Osteoblast (primary cell): Measurements from ENCODE around the gene TTC27. TPM values are rescaled to one million over a fixed set of nuclear protein-coding genes. Genes with fewer than 3 reads are reported as not detected.

ENCODE experiments used
- DNase-seq: peaks from one replicate; pipeline ENCODE4 v3.0.0; 2011; ENCODE audit warnings: low spot score, mixed read lengths; ENCODE audit not compliant: insufficient read length; ENCODE audit errors: missing footprints
- H2AFZ ChIP-seq: 2 replicates; pipeline ENCODE4 v1.6.0; 2011; ENCODE audit warnings: mild to moderate bottlenecking, low read length
- H3K27ac ChIP-seq: 2 replicates; pipeline ENCODE4 v1.5.1; 2011; ENCODE audit warnings: mild to moderate bottlenecking, low read depth, low read length, moderate library complexity
- H3K27me3 ChIP-seq: 2 replicates; pipeline ENCODE4 v1.6.0; 2012; ENCODE audit warnings: mild to moderate bottlenecking, control low read depth, inconsistent platforms, low read length, moderate library complexity; ENCODE audit not compliant: insufficient read depth
- H3K36me3 ChIP-seq: 2 replicates; pipeline ENCODE4 v1.5.1; 2011; ENCODE audit warnings: mild to moderate bottlenecking, low read length, control low read depth, moderate library complexity; ENCODE audit not compliant: insufficient read depth
- H3K4me1 ChIP-seq: 2 replicates; pipeline ENCODE4 v1.5.1; 2011; ENCODE audit warnings: mild to moderate bottlenecking, low read length, control low read depth, moderate library complexity; ENCODE audit not compliant: insufficient read depth
- H3K4me2 ChIP-seq: 2 replicates; pipeline ENCODE4 v1.6.0; 2011; ENCODE audit warnings: mild to moderate bottlenecking, low read length; ENCODE audit not compliant: insufficient read depth
- H3K4me3 ChIP-seq: fragments of 200-600 bp; sonication (generic); 3 replicates; pipeline ENCODE4 v1.5.1; 2012; ENCODE audit warnings: mild to moderate bottlenecking, low read length, inconsistent platforms; ENCODE audit not compliant: insufficient read depth
- H3K79me2 ChIP-seq: 2 replicates; pipeline ENCODE4 v1.6.0; 2012; ENCODE audit warnings: mild to moderate bottlenecking, low read length, control low read depth, inconsistent platforms; ENCODE audit not compliant: insufficient read depth
- H3K9me3 ChIP-seq: 2 replicates; pipeline ENCODE4 v1.5.1; 2011; ENCODE audit warnings: low read depth, low read length, control low read depth
- H4K20me1 ChIP-seq: 2 replicates; pipeline ENCODE4 v1.6.0; 2012; ENCODE audit warnings: mild to moderate bottlenecking, low read length, control low read depth; ENCODE audit not compliant: insufficient read depth
- CTCF ChIP-seq: IDR thresholded peaks from 2 replicates; pipeline ENCODE4 v1.5.1; 2011; ENCODE audit warnings: mild to moderate bottlenecking, low read depth, low read length, moderate library complexity; ENCODE audit errors: extremely low read depth
- total RNA-seq: library from RNA; depleted of rRNA; stranded (reverse); fragments of >200 nt; gene quantifications from 2 replicates; pipeline ENCODE4 v1.2.3, GENCODE V29; 2012

The TTC27 gene
- total RNA-seq, 1 donor, result 25.3 TPM

- no peaks in the 10 kb centered on the region for H3K79me2 ChIP-seq
- no peak overlapping the region for H3K4me3 ChIP-seq
- no peak overlapping the region for H3K27ac ChIP-seq
- peaks cover 26% of the 10 kb centered on the region for H3K4me1 ChIP-seq
- H4K20me1 ChIP-seq, result no peaks in the 10 kb centered on the region
- H3K4me2 ChIP-seq, result no peak overlapping the region
- TF ChIP-seq CTCF, result no peak
- no peaks in the 10 kb centered on the region for H3K9me3 ChIP-seq
- no peak for DNase-seq
- H3K27me3 ChIP-seq, result no peaks in the 10 kb centered on the region
- no peaks in the 10 kb centered on the region for H3K36me3 ChIP-seq
- H2AFZ ChIP-seq, result no peak overlapping the region
These were observed 88.7 kb downstream of the TTC27 start for GRCh38 chr2:32716598-32716997.

- H3K4me2 ChIP-seq, result no peak overlapping the region
- H3K9me3 ChIP-seq, result no peaks in the 10 kb centered on the region
- no peaks in the 10 kb centered on the region for H4K20me1 ChIP-seq
- no peaks in the 10 kb centered on the region for H3K27me3 ChIP-seq
- H3K79me2 ChIP-seq, result no peaks in the 10 kb centered on the region
- TF ChIP-seq CTCF, result no peak
- DNase-seq, result no peak
- no peak overlapping the region for H3K27ac ChIP-seq
- H3K36me3 ChIP-seq, result no peaks in the 10 kb centered on the region
- H3K4me3 ChIP-seq, result no peak overlapping the region
- peaks cover 21% of the 10 kb centered on the region for H3K4me1 ChIP-seq
- no peak overlapping the region for H2AFZ ChIP-seq
These were observed 90.9 kb downstream of the TTC27 start for GRCh38 chr2:32718752-32719151.

- Histone ChIP-seq H2AFZ (no peak overlapping the region), H3K4me2 (no peak overlapping the region), H4K20me1 (no peaks in the 10 kb centered on the region), H3K27me3 (no peaks in the 10 kb centered on the region), H3K4me1 (peaks cover 21% of the 10 kb centered on the region), H3K36me3 (no peaks in the 10 kb centered on the region), H3K27ac (no peak overlapping the region), H3K79me2 (no peaks in the 10 kb centered on the region), H3K9me3 (no peaks in the 10 kb centered on the region), H3K4me3 (no peak overlapping the region)
- TF ChIP-seq CTCF, result no peak
- DNase-seq, result no peak
These were observed 91.6 kb downstream of the TTC27 start for GRCh38 chr2:32719430-32719829.

- Histone ChIP-seq H3K27ac (peak overlapping the region; percentile 4), H3K4me3 (no peak overlapping the region), H2AFZ (no peak overlapping the region), H3K9me3 (no peaks in the 10 kb centered on the region), H3K36me3 (no peaks in the 10 kb centered on the region), H3K27me3 (no peaks in the 10 kb centered on the region), H3K79me2 (no peaks in the 10 kb centered on the region), H3K4me2 (no peak overlapping the region), H4K20me1 (no peaks in the 10 kb centered on the region), H3K4me1 (peaks cover 21% of the 10 kb centered on the region)
- TF ChIP-seq CTCF, result no peak
- peak; percentile 76 for DNase-seq
These were observed 92.3 kb downstream of the TTC27 start for GRCh38 chr2:32719933-32720716.
